Body of pancreas (tissue), 4 donors: ENCODE measurements around the gene ZNF581. TPM values are rescaled to one million over a fixed set of nuclear protein-coding genes. Genes with fewer than 3 reads are reported as not detected.

Experiments
- ATAC-seq: fragments of 150-250 bp; one replicate; pipeline ENCODE4 v1.9.1; 2016
- DNase-seq, 4 donors: peaks; one replicate each; pipeline ENCODE4 v3.0.0-alpha.2; 2019
- H3K27ac ChIP-seq, 4 donors: fragments of 200-600 bp; sonication (generic); 1 replicate in 3 of 4; 2 replicates in 1 of 4; pipeline versions ENCODE4 v1.5.1 to v1.6.1; 2016 to 2019; ENCODE audit warnings: mild to moderate bottlenecking in 1 of 4, mixed read lengths in 1 of 4, moderate library complexity in 1 of 4
- H3K27me3 ChIP-seq, 2 donors: fragments of 200-600 bp; sonication (generic); one replicate each; pipeline ENCODE4 v1.6.0; 2016; ENCODE audit warnings: mild to moderate bottlenecking in 1 of 2
- H3K36me3 ChIP-seq, 2 donors: fragments of 200-600 bp; sonication (generic); replicated peaks in 1 of 2; 2 replicates each; pipeline ENCODE4 v1.5.1; 2016; ENCODE audit warnings: low read depth in 2 of 2; ENCODE audit not compliant: insufficient read depth in 1 of 2
- H3K4me1 ChIP-seq: fragments of 200-600 bp; sonication (generic); one replicate; pipeline ENCODE4 v1.6.0; 2016
- H3K4me3 ChIP-seq, 2 donors: fragments of 200-600 bp; sonication (generic); 1 replicate in 1 of 2; 2 replicates in 1 of 2; pipeline ENCODE4 v1.5.1; 2016 to 2019
- H3K9me3 ChIP-seq, 3 donors: fragments of 200-600 bp; sonication (generic); 1 replicate in 2 of 3; 2 replicates in 1 of 3; pipeline ENCODE4 v1.5.1; 2016
- POLR2A ChIP-seq, 3 donors: fragments of 450-650 bp; IDR thresholded peaks; one replicate each; pipeline ENCODE4 v1.6.1; 2016; ENCODE audit warnings: antibody characterized with exemption in 3 of 3, mild to moderate bottlenecking in 2 of 3
- WGBS, 2 donors: methylation state at CpG; one replicate each; pipeline ENCODE4 v1.1.5; 2017; 5-methylcytosine and 5-hydroxymethylcytosine counted together
- intact Hi-C: fragments of 100-400 bp; cut with DNase I; formaldehyde crosslinking; loops from one replicate; pipeline ENCODE4 v1.15.1; 2023
- total RNA-seq, 2 donors: library from RNA; depleted of rRNA; stranded (reverse); fragments of >200 nt; gene quantifications; one replicate each; pipeline ENCODE4 v1.1.0, GENCODE V29; 2016
- TF ChIP-seq, protein P1 (sequence below), 7 experiments: fragments of 450-650 bp in 4 of 7; fragments of 200-600 bp in 3 of 7; sonication (generic) in 3 of 7; IDR thresholded peaks; one replicate each; pipeline ENCODE4 v1.5.1; 2016 to 2019; ENCODE audit warnings: antibody characterized with exemption in 7 of 7

Gene ZNF581
- total RNA-seq, 2 donors from 2014 or later, result 16.8 to 20.2 TPM

DNA sequence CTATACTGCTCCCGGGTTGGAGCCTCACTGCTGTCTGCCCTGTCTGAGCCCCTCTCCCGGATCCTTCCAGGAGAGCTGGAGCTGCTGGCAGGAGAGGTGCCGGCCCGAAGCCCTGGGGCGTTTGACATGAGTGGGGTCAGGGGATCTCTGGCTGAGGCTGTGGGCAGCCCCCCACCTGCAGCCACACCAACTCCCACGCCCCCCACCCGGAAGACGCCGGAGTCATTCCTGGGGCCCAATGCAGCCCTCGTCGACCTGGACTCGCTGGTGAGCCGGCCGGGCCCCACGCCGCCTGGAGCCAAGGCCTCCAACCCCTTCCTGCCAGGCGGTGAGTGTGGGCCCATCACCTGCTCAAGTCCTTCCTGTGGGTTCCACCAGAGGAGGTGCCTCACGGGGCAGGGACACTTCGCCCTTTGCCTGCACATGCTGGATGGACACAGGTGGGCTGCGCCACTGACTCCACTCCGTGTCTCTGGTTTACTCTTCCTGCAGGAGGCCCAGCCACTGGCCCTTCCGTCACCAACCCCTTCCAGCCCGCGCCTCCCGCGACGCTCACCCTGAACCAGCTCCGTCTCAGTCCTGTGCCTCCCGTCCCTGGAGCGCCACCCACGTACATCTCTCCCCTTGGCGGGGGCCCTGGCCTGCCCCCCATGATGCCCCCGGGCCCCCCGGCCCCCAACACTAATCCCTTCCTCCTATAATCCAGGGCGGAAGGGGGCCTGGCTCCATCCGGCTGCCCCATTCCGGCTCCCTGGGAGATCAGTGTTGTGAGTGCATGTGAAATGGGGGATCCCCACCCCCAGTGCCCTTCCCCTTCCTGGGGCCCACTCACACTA is 51.4 kb downstream of the ZNF581 start:
- 93 to 95% methylated on average over 22 to 37 of the region's 37 CpGs for WGBS, 2 donors
- intact Hi-C loops, result no loop called here
- Histone ChIP-seq H3K27me3 (no peaks in the 10 kb centered on the region), H3K9me3 (no peaks in the 10 kb centered on the region), H3K4me1 (no peaks in the 10 kb centered on the region), H3K36me3 (peaks cover 27 to 46% of the 10 kb centered on the region in 2 donors), H3K4me3 (no peak overlapping the region), H3K27ac (no peak overlapping the region)
- TF ChIP-seq, protein P1, sequence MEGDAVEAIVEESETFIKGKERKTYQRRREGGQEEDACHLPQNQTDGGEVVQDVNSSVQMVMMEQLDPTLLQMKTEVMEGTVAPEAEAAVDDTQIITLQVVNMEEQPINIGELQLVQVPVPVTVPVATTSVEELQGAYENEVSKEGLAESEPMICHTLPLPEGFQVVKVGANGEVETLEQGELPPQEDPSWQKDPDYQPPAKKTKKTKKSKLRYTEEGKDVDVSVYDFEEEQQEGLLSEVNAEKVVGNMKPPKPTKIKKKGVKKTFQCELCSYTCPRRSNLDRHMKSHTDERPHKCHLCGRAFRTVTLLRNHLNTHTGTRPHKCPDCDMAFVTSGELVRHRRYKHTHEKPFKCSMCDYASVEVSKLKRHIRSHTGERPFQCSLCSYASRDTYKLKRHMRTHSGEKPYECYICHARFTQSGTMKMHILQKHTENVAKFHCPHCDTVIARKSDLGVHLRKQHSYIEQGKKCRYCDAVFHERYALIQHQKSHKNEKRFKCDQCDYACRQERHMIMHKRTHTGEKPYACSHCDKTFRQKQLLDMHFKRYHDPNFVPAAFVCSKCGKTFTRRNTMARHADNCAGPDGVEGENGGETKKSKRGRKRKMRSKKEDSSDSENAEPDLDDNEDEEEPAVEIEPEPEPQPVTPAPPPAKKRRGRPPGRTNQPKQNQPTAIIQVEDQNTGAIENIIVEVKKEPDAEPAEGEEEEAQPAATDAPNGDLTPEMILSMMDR (IDR thresholded peaks at IDR 0.05), result no peak
- TF ChIP-seq POLR2A (IDR thresholded peaks at IDR 0.05), result no peak
- no peak for ATAC-seq
- DNase-seq, result peak in 1 of 4 donors; percentile 12

Other genes with a start within 250 kb of the ZNF581 start
- 1 to 10 TPM; 6.5 to 7.9 TPM for gene UBE2S, start 235.9 kb upstream of the ZNF581 start, total RNA-seq
- gene SHISA7, start 200.3 kb upstream of the ZNF581 start, total RNA-seq, result not detected
- 10 to 100 TPM; 38.4 to 75.8 TPM for gene ISOC2, start 182.0 kb upstream of the ZNF581 start, total RNA-seq
- not detected for gene C19orf85, start 178.9 kb upstream of the ZNF581 start, total RNA-seq
- gene ZNF628, start 167.0 kb upstream of the ZNF581 start, total RNA-seq, result 1 to 10 TPM; 3.4 to 8.2 TPM
- 1 to 10 TPM; 4.2 to 8.2 TPM for gene NAT14, start 158.5 kb upstream of the ZNF581 start, total RNA-seq
- gene SSC5D, start 155.2 kb upstream of the ZNF581 start, total RNA-seq, result 1 to 10 TPM; 2.6 to 3.3 TPM
- not detected for gene SBK2, start 106.5 kb upstream of the ZNF581 start, total RNA-seq
- gene SBK3, start 98.1 kb upstream of the ZNF581 start, total RNA-seq, result not detected
- 1 to 10 TPM; 3.3 to 6.2 TPM for gene ZNF579, start 62.8 kb upstream of the ZNF581 start, total RNA-seq
- gene FIZ1, start 44.1 kb upstream of the ZNF581 start, total RNA-seq, result 10 to 100 TPM in 1 of 2 donors, 1 to 10 TPM in 1; 5.7 to 13.5 TPM
- 10 to 100 TPM; 29.7 to 45.4 TPM for gene ZNF524, start 43.4 kb upstream of the ZNF581 start, total RNA-seq
- 10 to 100 TPM in 1 of 2 donors, 1 to 10 TPM in 1; 6.5 to 14.8 TPM for gene ZNF865, start 38.0 kb upstream of the ZNF581 start, total RNA-seq
- gene ZNF784, start 19.1 kb upstream of the ZNF581 start, total RNA-seq, result 1 to 10 TPM; 6.9 to 9.6 TPM
- gene ZNF580, start 2.6 kb upstream of the ZNF581 start, total RNA-seq, result 10 to 100 TPM; 29.7 to 36.1 TPM
- 10 to 100 TPM in 1 of 2 donors, 1 to 10 TPM in 1; 5.9 to 15.0 TPM for gene CCDC106, start 4.6 kb downstream of the ZNF581 start, total RNA-seq
- gene U2AF2, start 11.4 kb downstream of the ZNF581 start, total RNA-seq, result 100 to 1,000 TPM in 1 of 2 donors, 10 to 100 TPM in 1; 53.4 to 106 TPM
- gene EPN1, start 31.6 kb downstream of the ZNF581 start, total RNA-seq, result 10 to 100 TPM; 52.1 to 52.4 TPM
- gene NLRP9, start 94.8 kb downstream of the ZNF581 start, total RNA-seq, result not detected
- gene RFPL4A, start 115.4 kb downstream of the ZNF581 start, total RNA-seq, result not detected
- gene RFPL4AL1, start 125.5 kb downstream of the ZNF581 start, total RNA-seq, result 1 to 10 TPM in 1 of 2 donors, not detected in 1; 2.3 TPM
- gene NLRP11, start 188.3 kb downstream of the ZNF581 start, total RNA-seq, result not detected
- not detected for gene NLRP4, start 192.9 kb downstream of the ZNF581 start, total RNA-seq